22Rv1 (cell line): ENCODE measurements around the gene ARHGEF35.
"Not testable (repeated sequence)": the region's sequence is repeated elsewhere in the genome, so short reads cannot be mapped to it uniquely, and the experiment has no call there.

ENCODE experiments used
- CTCF ChIP-seq: fragments of 450-650 bp; IDR thresholded peaks from 2 replicates; pipeline ENCODE4 v1.5.1; 2017; ENCODE audit warnings: mild to moderate bottlenecking
- ZFX ChIP-seq: fragments of 450-650 bp; IDR thresholded peaks from 2 replicates; pipeline ENCODE4 v1.6.1; 2017; ENCODE audit warnings: antibody characterized with exemption, borderline replicate concordance

- TF ChIP-seq CTCF, ZFX: not testable (repeated sequence)
These were observed 23.5 kb upstream of the ARHGEF35 start for GRCh38 chr7:144219149-144219548.
